ENCODE data around the gene RPE65. TPM values are rescaled to one million over a fixed set of nuclear protein-coding genes. Genes with fewer than 3 reads are reported as not detected.
"Not testable (repeated sequence)": the region's sequence is repeated elsewhere in the genome, so short reads cannot be mapped to it uniquely, and the experiment has no call there.

Gene RPE65
- total RNA-seq = not detected

DNA sequence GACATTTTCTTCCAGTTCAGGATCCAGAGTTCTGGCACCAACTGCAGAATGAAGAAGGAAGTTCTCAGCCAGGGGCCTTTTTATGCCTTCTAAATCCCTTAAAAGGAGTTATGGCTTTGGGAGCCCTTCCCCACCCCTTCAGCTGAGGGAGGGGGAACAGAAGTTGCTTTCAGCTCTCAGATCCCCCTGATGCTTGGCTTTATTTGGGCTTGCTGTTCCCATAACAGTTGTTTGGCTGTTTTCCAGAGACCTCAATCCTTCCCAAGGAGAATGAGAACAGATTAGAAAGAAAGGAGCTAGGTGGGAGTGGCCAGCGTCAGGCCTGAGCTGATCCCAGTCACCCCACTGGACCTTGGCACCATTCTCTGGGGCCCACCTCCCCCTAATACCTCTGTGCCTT is at the start of gene RPE65:
Gene RPE65 (minus strand): TSS at position 54 of the 400 bp plus-strand sequence. CDS start 49 bp downstream, at position 5.
- H3K9me3 Mint-ChIP-seq (ENCODE audit: insufficient read depth) = no peaks in the 10 kb centered on the region
- H3K36me3 Mint-ChIP-seq (ENCODE audit: low read depth) = no peaks in the 10 kb centered on the region
- ChIA-PET POLR2A (no interaction called here), CTCF (no interaction called here)
- ATAC-seq (no peak), DNase-seq (no peak)
- H3K27ac Mint-ChIP-seq = no peak within 1 kb of the TSS
- H3K4me3 Mint-ChIP-seq = no peak within 1 kb of the TSS
- H3K4me1 Mint-ChIP-seq (ENCODE audit: low read depth) = no peaks in the 10 kb centered on the region
- no peaks in the 10 kb centered on the region for H3K27me3 Mint-ChIP-seq (ENCODE audit: low read depth)

DNA sequence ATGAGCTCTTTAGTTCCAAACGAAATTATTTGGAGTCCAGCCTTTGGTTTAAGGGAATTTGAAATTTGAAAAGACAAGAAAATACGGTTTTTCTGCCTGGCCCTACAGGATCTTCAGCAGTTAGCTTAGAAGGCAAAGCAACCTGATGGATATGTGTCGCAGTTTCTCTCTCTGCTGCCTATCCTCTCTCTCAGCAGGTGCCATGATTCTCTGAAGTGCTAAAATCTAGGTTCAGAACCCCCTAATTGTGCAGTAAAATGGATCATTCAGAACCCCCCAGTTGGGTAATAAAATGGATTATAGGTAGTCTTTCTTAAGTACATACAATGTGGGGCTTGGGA is 47.6 kb upstream of the RPE65 start:
- Mint-ChIP-seq H3K9me3 (ENCODE audit: insufficient read depth) (no peaks in the 10 kb centered on the region), H3K36me3 (ENCODE audit: low read depth) (peaks cover 23% of the 10 kb centered on the region), H3K4me3 (peak overlapping the region; percentile 96), H3K27ac (peak overlapping the region; percentile 92), H3K27me3 (ENCODE audit: low read depth) (peaks cover 37% of the 10 kb centered on the region), H3K4me1 (ENCODE audit: low read depth) (peaks cover 30% of the 10 kb centered on the region)
- DNase-seq (no peak), ATAC-seq (no peak)
- ChIA-PET CTCF (interaction anchor here (1.4 kb wide), 1 partner anchor 55 kb away, joined by 3 read pairs; no protein-coding TSS in a partner anchor), POLR2A (interaction anchor here (0.5 kb wide), 1 partner anchor 1462 kb away, joined by 3 read pairs; no protein-coding TSS in a partner anchor)

DNA sequence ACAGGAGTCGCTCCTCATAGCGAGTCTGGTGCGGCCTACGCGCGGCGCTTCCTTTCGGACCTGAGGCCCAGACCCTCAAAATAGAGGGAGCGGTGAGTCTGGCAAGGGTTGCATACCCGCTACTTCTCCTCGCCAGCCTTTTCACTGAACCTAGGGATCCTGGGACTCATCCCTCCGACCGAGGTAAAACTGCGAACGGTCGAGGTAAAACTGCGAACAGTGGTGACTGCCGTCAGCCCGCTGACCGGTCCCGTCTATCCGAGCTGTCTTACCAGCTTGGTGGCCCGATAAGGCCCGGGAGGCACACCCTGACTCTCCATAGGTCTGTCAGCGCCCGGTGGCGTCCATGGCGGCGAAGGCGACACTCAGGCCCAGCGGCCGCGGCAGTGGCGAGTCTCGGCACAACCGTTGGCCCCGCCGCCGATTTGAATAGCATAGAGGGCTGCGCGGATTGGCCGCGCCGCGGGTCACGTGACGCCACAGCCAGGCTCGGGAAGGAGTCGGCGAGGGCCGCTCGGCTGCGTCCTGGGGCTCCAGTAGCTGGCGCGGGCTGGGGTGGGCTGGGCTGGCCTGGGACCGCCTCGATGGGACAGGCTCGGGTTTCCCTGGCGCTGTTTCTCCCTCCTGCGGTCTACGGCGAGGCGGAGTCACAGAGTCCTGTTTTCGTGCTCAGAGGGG is 47.1 kb upstream of the RPE65 start, which contains the start of gene DEPDC1:
Gene DEPDC1 (minus strand): TSS at position 403 of the 678 bp plus-strand sequence. CDS start 83 bp downstream, at position 320.
- CTCF ChIA-PET = interaction anchor here (0.6 to 1.4 kb wide), 2 partner anchors 54 to 1240 kb away, joined by 3 read pairs; no protein-coding TSS in a partner anchor
- Mint-ChIP-seq H3K4me1 (ENCODE audit: low read depth) (peaks cover 32% of the 10 kb centered on the region), H3K4me3 (peak within 1 kb of the TSS; percentile 96), H3K9me3 (ENCODE audit: insufficient read depth) (no peaks in the 10 kb centered on the region), H3K27me3 (ENCODE audit: low read depth) (peaks cover 34% of the 10 kb centered on the region), H3K27ac (peak within 1 kb of the TSS; percentile 92), H3K36me3 (ENCODE audit: low read depth) (peaks cover 25% of the 10 kb centered on the region)
- ATAC-seq (peak; percentile 99), DNase-seq (peak; percentile 89)
- POLR2A ChIA-PET = interaction anchor here (0.5 kb wide), 1 partner anchor 1462 kb away, joined by 3 read pairs; no protein-coding TSS in a partner anchor

DNA sequence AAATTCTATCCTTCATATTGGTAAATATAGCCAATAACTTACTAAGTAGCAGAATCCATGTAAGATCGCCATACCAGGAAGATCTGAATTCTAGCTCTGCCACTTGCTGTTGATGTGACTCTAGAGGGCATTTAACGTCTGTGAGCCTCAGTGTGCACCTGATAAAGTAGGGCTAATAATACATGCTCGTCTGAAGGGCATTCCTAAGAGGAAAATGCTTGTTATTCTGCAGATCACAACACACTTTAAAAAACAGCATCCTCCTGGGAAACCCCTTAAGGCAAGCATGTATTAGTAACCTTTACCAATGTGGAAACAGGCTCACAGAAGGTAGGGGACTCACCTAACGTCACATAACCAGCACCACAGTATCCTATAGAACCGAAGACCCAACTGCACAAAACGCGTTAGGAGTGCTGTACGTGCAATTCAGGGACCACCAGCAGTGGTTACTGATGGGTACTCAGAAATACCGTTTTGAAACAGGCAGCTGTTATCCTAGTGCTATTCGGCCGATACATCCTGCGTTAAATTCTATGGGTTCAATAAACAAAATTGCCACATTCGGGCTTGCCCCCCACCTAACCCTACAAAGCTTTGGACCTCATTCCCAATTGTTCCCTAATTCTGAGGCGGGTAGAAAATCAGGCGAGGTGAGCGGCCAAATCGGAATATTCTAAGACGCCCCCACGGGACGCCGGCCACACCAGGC is 46.4 kb upstream of the RPE65 start:
- ChIA-PET CTCF (interaction anchor here (0.6 to 1.6 kb wide), 4 partner anchors 11 to 1241 kb away, joined by 3 to 7 read pairs (median 3); no protein-coding TSS in a partner anchor), POLR2A (no interaction called here)
- DNase-seq (peak; percentile 20), ATAC-seq (peak; percentile 6)
- peaks cover 27% of the 10 kb centered on the region for H3K27me3 Mint-ChIP-seq (ENCODE audit: low read depth)
- peaks cover 28% of the 10 kb centered on the region for H3K36me3 Mint-ChIP-seq (ENCODE audit: low read depth)
- peak overlapping the region; percentile 92 for H3K27ac Mint-ChIP-seq
- H3K4me3 Mint-ChIP-seq = peak overlapping the region; percentile 96
- H3K4me1 Mint-ChIP-seq (ENCODE audit: low read depth) = peaks cover 29% of the 10 kb centered on the region
- no peaks in the 10 kb centered on the region for H3K9me3 Mint-ChIP-seq (ENCODE audit: insufficient read depth)

DNA sequence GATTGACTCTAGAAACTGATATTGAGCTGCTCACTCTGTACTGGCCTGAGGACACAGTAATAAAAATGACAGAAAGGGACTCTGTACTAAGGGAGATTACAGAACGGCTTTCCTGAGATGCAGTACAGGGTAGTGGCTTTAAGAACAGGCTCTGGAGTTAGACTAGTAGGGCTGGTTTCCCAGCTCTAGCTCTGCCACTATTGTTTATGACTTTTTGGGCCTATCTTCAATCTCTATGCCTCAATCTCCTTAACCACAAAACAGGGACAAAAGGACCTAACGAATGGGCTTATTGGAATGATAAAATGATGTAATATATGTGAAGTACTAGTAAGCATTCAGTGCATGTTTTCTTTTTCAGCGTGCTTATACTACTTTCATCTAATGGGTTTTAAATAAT is 45.8 kb upstream of the RPE65 start:
- ChIA-PET CTCF (interaction anchor here (1.1 to 1.6 kb wide), 2 partner anchors 10 to 25 kb away, joined by 3 to 7 read pairs; no protein-coding TSS in a partner anchor), POLR2A (no interaction called here)
- ATAC-seq (no peak), DNase-seq (no peak)
- Mint-ChIP-seq H3K27me3 (ENCODE audit: low read depth) (peaks cover 22% of the 10 kb centered on the region), H3K4me3 (peak overlapping the region; percentile 96), H3K4me1 (ENCODE audit: low read depth) (peaks cover 32% of the 10 kb centered on the region), H3K27ac (peak overlapping the region; percentile 92), H3K9me3 (ENCODE audit: insufficient read depth) (no peaks in the 10 kb centered on the region), H3K36me3 (ENCODE audit: low read depth) (peaks cover 34% of the 10 kb centered on the region)

DNA sequence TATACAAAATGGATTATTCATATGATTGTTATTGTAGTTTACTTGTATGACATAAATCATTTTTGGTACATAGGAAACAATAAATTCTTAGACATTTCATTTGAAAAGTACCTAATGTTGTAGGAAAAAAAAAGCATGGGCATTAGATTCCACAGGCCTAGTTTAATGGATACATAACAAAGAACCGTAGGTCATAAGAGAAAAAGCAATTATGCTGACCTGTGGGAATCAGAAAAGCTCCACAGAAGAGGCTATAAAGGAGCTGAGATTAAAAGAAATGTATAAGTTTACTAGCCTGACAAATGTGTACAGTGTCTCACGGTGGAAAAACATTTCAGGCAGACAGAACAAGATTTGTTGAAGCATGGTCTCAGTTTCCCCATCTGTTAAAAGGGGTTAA is 43.4 kb upstream of the RPE65 start:
- Mint-ChIP-seq H3K4me3 (no peak overlapping the region), H3K4me1 (ENCODE audit: low read depth) (peaks cover 32% of the 10 kb centered on the region), H3K27me3 (ENCODE audit: low read depth) (peaks cover 5% of the 10 kb centered on the region), H3K9me3 (ENCODE audit: insufficient read depth) (no peaks in the 10 kb centered on the region), H3K27ac (no peak overlapping the region), H3K36me3 (ENCODE audit: low read depth) (peaks cover 47% of the 10 kb centered on the region)
- POLR2A ChIA-PET = no interaction called here
- CTCF ChIA-PET = no interaction called here
- ATAC-seq (no peak), DNase-seq (no peak)

DNA sequence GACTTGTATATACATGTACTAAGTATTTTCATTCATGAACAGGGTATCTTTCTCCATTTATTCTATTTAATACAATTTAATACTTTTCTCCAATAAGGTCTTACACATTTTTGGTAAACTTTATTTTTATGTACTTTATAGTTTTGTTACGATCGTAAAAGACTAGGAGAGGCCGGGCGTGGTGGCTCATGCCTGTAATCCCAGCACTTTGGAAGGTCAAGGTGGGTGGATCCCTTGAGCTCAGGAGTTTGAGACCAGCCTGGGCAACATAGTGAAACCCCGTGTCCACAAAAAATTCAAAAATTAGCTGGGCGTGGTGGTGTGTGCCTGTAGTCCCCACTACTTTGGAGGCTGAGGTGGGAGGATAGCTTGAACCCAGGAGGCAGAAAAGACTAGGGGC is 42.5 kb upstream of the RPE65 start:
- peaks cover 26% of the 10 kb centered on the region for H3K4me1 Mint-ChIP-seq (ENCODE audit: low read depth)
- H3K27ac Mint-ChIP-seq, CTCF ChIA-PET: not testable (repeated sequence)

DNA sequence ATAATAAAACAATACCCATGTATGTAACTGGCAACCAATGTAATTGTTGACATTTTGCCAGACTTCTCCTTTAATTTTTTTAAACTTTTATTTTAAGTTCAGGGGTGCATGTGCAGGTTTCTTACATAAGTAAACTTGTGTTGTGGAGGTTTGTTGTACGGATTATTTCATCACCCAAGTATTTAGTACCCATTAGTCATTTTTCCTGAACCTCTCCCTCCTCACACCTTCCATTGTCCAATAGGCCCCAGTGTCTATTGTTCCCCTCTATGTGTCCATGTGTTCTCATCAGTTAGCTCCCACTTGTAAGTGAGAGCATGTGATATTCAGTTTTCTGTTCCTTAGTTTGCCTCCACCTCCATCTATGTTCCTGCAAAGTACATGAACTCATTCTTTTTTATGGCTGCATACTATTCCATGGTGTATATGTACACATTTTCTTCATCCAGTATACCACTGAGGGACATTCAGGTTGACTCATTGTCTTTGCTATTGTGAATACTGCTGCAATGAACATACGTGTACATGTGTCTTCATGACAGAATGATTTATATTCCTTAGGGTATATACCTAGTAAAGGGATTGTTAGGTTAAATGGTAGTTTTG is 40.4 kb upstream of the RPE65 start:
- no peaks in the 10 kb centered on the region for H3K27me3 Mint-ChIP-seq (ENCODE audit: low read depth)
- ATAC-seq (no peak), DNase-seq (no peak)
- H3K27ac Mint-ChIP-seq = no peak overlapping the region
- H3K4me3 Mint-ChIP-seq = no peak overlapping the region
- peaks cover 16% of the 10 kb centered on the region for H3K4me1 Mint-ChIP-seq (ENCODE audit: low read depth)
- CTCF ChIA-PET = no interaction called here
- H3K9me3 Mint-ChIP-seq (ENCODE audit: insufficient read depth) = no peaks in the 10 kb centered on the region
- peaks cover 55% of the 10 kb centered on the region for H3K36me3 Mint-ChIP-seq (ENCODE audit: low read depth)
- POLR2A ChIA-PET = no interaction called here

More for the DNA sequence above, 42.5 kb upstream of the RPE65 start:
- DNase-seq; H3K27me3 Mint-ChIP-seq (ENCODE audit: low read depth); ATAC-seq; H3K4me3 Mint-ChIP-seq; H3K9me3 Mint-ChIP-seq (ENCODE audit: insufficient read depth); POLR2A ChIA-PET: not testable (repeated sequence)
- peaks cover 53% of the 10 kb centered on the region for H3K36me3 Mint-ChIP-seq (ENCODE audit: low read depth)

DNA sequence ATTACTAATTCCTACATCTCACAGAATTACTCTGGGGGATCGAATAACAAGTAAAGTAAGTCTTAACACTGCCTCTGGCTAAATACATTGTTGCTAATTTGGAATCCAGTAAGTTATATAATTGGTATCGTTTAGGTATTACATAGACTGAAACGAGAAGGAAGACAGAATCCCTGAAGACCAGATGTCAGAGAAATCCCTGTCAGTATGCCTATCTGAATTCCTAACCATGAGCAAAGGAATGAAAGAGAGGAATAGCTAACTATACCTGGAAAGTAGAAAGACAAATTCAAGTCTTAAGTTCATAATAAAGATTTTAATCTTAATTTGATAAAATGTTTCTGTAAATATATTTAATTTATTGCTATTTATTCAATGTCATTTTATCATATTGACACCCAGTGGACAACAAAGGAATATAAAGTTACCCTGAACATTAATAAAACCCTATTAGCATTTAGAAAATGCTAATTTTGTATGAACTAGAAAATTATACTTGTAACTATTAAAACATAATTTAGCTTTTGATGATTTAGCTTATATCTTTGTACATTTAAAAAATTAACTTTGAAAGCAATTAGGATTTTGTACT is 35.8 kb upstream of the RPE65 start:
- Mint-ChIP-seq H3K9me3 (ENCODE audit: insufficient read depth) (no peaks in the 10 kb centered on the region), H3K4me1 (ENCODE audit: low read depth) (no peaks in the 10 kb centered on the region), H3K36me3 (ENCODE audit: low read depth) (peaks cover 58% of the 10 kb centered on the region), H3K27me3 (ENCODE audit: low read depth) (no peaks in the 10 kb centered on the region), H3K27ac (no peak overlapping the region), H3K4me3 (no peak overlapping the region)
- POLR2A ChIA-PET = interaction anchor here (0.7 kb wide), 1 partner anchor 29 kb away, joined by 3 read pairs; no protein-coding TSS in a partner anchor
- DNase-seq = no peak
- CTCF ChIA-PET = interaction anchor here (1.3 kb wide), 1 partner anchor 10 kb away, joined by 7 read pairs; no protein-coding TSS in a partner anchor
- no peak for ATAC-seq

DNA sequence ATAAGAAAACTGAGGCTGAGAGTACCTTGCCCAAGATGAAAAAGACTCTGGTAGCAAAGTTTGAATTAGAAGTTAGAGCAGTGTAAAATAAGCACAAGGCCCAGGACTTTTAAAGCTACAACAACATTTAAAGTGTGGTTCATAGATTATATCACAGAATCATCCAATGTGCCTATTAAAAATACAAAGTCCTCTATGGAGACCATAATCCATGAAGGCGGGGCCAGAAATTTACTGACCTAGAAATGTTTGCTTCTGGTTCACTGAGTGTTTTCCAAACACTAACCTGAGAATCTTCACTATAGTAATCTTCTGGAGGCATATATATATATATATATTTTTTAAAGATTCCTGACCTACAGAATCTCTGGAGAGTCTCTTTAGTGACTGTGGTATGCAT is 34.9 kb upstream of the RPE65 start:
- H3K4me1 Mint-ChIP-seq (ENCODE audit: low read depth) = no peaks in the 10 kb centered on the region
- no peak overlapping the region for H3K4me3 Mint-ChIP-seq
- no peak for ATAC-seq
- H3K9me3 Mint-ChIP-seq (ENCODE audit: insufficient read depth) = no peaks in the 10 kb centered on the region
- H3K27ac Mint-ChIP-seq = no peak overlapping the region
- H3K27me3 Mint-ChIP-seq (ENCODE audit: low read depth) = no peaks in the 10 kb centered on the region
- POLR2A ChIA-PET = no interaction called here
- H3K36me3 Mint-ChIP-seq (ENCODE audit: low read depth) = peaks cover 54% of the 10 kb centered on the region
- CTCF ChIA-PET = interaction anchor here (1.3 kb wide), 1 partner anchor 10 kb away, joined by 7 read pairs; no protein-coding TSS in a partner anchor
- DNase-seq = no peak

DNA sequence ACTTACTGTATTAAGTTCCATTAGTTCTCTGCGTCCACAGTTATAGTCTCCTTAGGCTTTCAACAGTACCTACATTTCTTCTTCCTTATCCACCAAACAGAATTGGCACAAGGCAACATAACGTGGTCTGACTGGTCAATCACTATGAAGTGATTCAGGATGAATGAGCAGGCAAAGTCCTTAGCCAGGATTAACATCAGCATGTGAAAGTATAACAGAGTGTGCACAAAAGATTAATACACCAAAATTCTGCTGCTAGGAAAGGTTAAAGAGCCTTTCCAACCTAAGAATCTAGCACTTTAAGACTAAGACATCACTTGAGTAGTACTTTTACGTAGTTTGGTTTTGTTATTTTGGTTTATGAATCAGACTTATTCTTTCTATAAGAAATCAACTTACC is 31.3 kb upstream of the RPE65 start:
- Mint-ChIP-seq H3K9me3 (ENCODE audit: insufficient read depth) (no peaks in the 10 kb centered on the region), H3K27ac (no peak overlapping the region), H3K4me1 (ENCODE audit: low read depth) (no peaks in the 10 kb centered on the region), H3K27me3 (ENCODE audit: low read depth) (no peaks in the 10 kb centered on the region), H3K4me3 (no peak overlapping the region), H3K36me3 (ENCODE audit: low read depth) (peaks cover 54% of the 10 kb centered on the region)
- CTCF ChIA-PET = no interaction called here
- POLR2A ChIA-PET = no interaction called here
- DNase-seq = no peak
- no peak for ATAC-seq
